Heart left ventricle (tissue), 16 donors: ENCODE measurements around the gene PHLPP1. TPM values are rescaled to one million over a fixed set of nuclear protein-coding genes. Genes with fewer than 3 reads are reported as not detected.

Experiments
- ATAC-seq, 4 donors: fragments of 200-7000 bp; cut with Tn5 transposase; one replicate each; pipeline ENCODE4 v1.9.1; 2020 to 2022; ENCODE audit warnings: moderate library complexity in 4 of 4, mild to moderate bottlenecking in 3 of 4, moderate number of reproducible peaks in 1 of 4
- DNase-seq, 5 donors: peaks; one replicate each; pipeline ENCODE4 v3.0.0-alpha.2; 2020
- H3K27ac ChIP-seq, 12 donors: fragments of 200-600 bp; sonication (generic) in 4 of 12; one replicate each; pipeline versions ENCODE4 v1.5.0 to v1.8.0; 2016 to 2022; ENCODE audit warnings: mild to moderate bottlenecking in 2 of 12
- H3K27me3 ChIP-seq, 9 donors: fragments of 200-600 bp; sonication (generic) in 2 of 9; one replicate each; pipeline versions ENCODE4 v1.5.1 to v1.8.0; 2016 to 2022; ENCODE audit warnings: mild to moderate bottlenecking in 3 of 9
- H3K36me3 ChIP-seq, 9 donors: fragments of 200-600 bp; sonication (generic) in 2 of 9; one replicate each; pipeline versions ENCODE4 v1.5.0 to v1.8.0; 2018 to 2022; ENCODE audit warnings: mild to moderate bottlenecking in 2 of 9
- H3K4me1 ChIP-seq, 12 donors: fragments of 200-600 bp; sonication (generic) in 4 of 12; one replicate each; pipeline versions ENCODE4 v1.5.0 to v1.8.0; 2016 to 2022; ENCODE audit warnings: mild to moderate bottlenecking in 3 of 12
- H3K4me3 ChIP-seq, 12 donors: fragments of 200-600 bp; sonication (generic) in 4 of 12; one replicate each; pipeline versions ENCODE4 v1.5.0 to v1.8.0; 2017 to 2022; ENCODE audit warnings: mild to moderate bottlenecking in 9 of 12, moderate library complexity in 4 of 12
- H3K9me3 ChIP-seq, 12 donors: fragments of 200-600 bp; sonication (generic) in 4 of 12; one replicate each; pipeline versions ENCODE4 v1.5.0 to v1.8.0; 2016 to 2022; ENCODE audit warnings: mild to moderate bottlenecking in 1 of 12
- CTCF ChIP-seq, 12 donors: fragments of 200-600 bp; sonication (generic) in 4 of 12; IDR thresholded peaks; one replicate each; pipeline versions ENCODE4 v1.5.0 to v1.8.0; 2018 to 2022; ENCODE audit warnings: antibody characterized with exemption in 12 of 12, mild to moderate bottlenecking in 5 of 12
- POLR2A ChIP-seq, 2 donors: fragments of 450-650 bp; IDR thresholded peaks; one replicate each; pipeline ENCODE4 v1.6.1; 2017; ENCODE audit warnings: antibody characterized with exemption in 2 of 2, mild to moderate bottlenecking in 2 of 2, moderate library complexity in 2 of 2
- WGBS, 4 donors: extraction: QIAGEN DNeasy Blood & Tissue Kit in 2 of 4; methylation state at CpG; one replicate each; pipeline versions ENCODE4 v1.1.5 to v1.1.7; 2013 to 2018; 5-methylcytosine and 5-hydroxymethylcytosine counted together
- intact Hi-C, 10 donors: fragments of 100-400 bp; cut with DNase I; formaldehyde crosslinking; loops; one replicate each; pipeline versions ENCODE4 v1.11.1 to v1.14.2; 2022
- polyA plus RNA-seq, 2 donors: library from polyadenylated mRNA; stranded (reverse); fragments of 200-250 nt; gene quantifications; one replicate each; pipeline ENCODE4 v1.2.3, GENCODE V29; 2013
- total RNA-seq, 9 donors: library from RNA; depleted of rRNA in 2 of 9; stranded (reverse); fragments of >200 nt in 2 of 9; fragmentation: NEBNext Ultra II Directional in 3 of 9; extraction: Animal tissue kit (Norgen Biotek cat#: 25700) in 3 of 9; gene quantifications; one replicate each; pipeline versions ENCODE4 v1.1.0 to v1.2.4, GENCODE V29; 2016 to 2023
- donor health status: ischemic (EF 13 %, LVEDD 7.1; RV severe dilation, severe dysfunction).
- donor health status: healthy with polysubstance abuse.
- donor health status: DM: no; HTN: yes; CAD: no.
- donor health status: DM: no; HTN: no; CAD: no.
- donor health status: ischemic (EF 25% LVEDD 6.9; RV normal size, moderate dysfunction).
- donor health status: ischemic (EF 25% LVEDD 5.7; RV mildly dilated, moderate dysfunction).
- donor health status: healthy.
- donor health status: DM: yes; HTN: yes; CAD: no.
- donor health status: ischemic (EF 35%, LVEDD 5.7; RV mildly dilated, moderate dysfunction).
- donor health status: nonischemic (EF 11% LVEDD 7.7; RV severe dilation, severe dysfunction).
- donor health status: DM: yes; HTN: yes; CAD: no.
- donor health status: PGD.
- donor health status: ischemic (EF 29% LVEDD 5.4; RV normal size, mild dysfunction).
- donor health status: nonischemic (EF 23%, LVEDD 6.1; RV moderate dilation, normal function).

The PHLPP1 gene
- total and polyA plus RNA-seq, 11 donors = 1.7 to 11.1 (median 6.2) TPM

- ATAC-seq (no peak), DNase-seq (no peak)
- intact Hi-C loops = no loop called here
- Histone ChIP-seq H3K36me3 (peaks cover 0 to 55% (median 7%) of the 10 kb centered on the region in 9 donors), H3K27ac (no peak overlapping the region), H3K4me3 (no peak overlapping the region), H3K4me1 (peaks cover 0 to 6% (median 0%) of the 10 kb centered on the region in 12 donors), H3K27me3 (no peaks in the 10 kb centered on the region), H3K9me3 (no peaks in the 10 kb centered on the region)
- no peak for TF ChIP-seq POLR2A (IDR thresholded peaks at IDR 0.05)
- no peak for TF ChIP-seq CTCF (IDR thresholded peaks at IDR 0.05)
- 94 to 99% (median 95%) methylated on average over 2 of the region's 2 CpGs for WGBS, 4 donors
These were observed 183.0 kb downstream of the PHLPP1 start for GRCh38 chr18:62898359-62898758.

- H3K4me3 ChIP-seq = no peak overlapping the region
- peaks cover 0 to 67% (median 12%) of the 10 kb centered on the region in 9 donors for H3K36me3 ChIP-seq
- intact Hi-C loops = no loop called here
- H3K27me3 ChIP-seq = no peaks in the 10 kb centered on the region
- no peak for TF ChIP-seq POLR2A (IDR thresholded peaks at IDR 0.05)
- no peak for TF ChIP-seq CTCF (IDR thresholded peaks at IDR 0.05)
- ATAC-seq = no peak
- 97 to 99% (median 97%) methylated on average over 5 of the region's 5 CpGs for WGBS, 4 donors
- no peak for DNase-seq
- H3K27ac ChIP-seq = no peak overlapping the region
- no peaks in the 10 kb centered on the region for H3K9me3 ChIP-seq
- H3K4me1 ChIP-seq = peaks cover 0 to 6% (median 0%) of the 10 kb centered on the region in 12 donors
These were observed 184.2 kb downstream of the PHLPP1 start for GRCh38 chr18:62899534-62899933.

GRCh38 chr18:62900132-62900883 lies 185.0 kb downstream of the PHLPP1 start:
- DNase-seq = no peak
- Histone ChIP-seq H3K27ac (no peak overlapping the region), H3K4me3 (no peak overlapping the region), H3K9me3 (no peaks in the 10 kb centered on the region), H3K27me3 (no peaks in the 10 kb centered on the region), H3K36me3 (peaks cover 0 to 68% (median 12%) of the 10 kb centered on the region in 9 donors), H3K4me1 (peaks cover 0 to 6% (median 0%) of the 10 kb centered on the region in 12 donors)
- TF ChIP-seq CTCF (IDR thresholded peaks at IDR 0.05) (no peak), POLR2A (IDR thresholded peaks at IDR 0.05) (no peak)
- ATAC-seq = no peak
- intact Hi-C loops = loop anchor here in 1 of 10 donors (5.0 kb wide), 1 partner anchor 37 kb away; no protein-coding TSS in a partner anchor
- 96 to 97% (median 97%) methylated on average over 7 of the region's 7 CpGs for WGBS, 4 donors

- H3K27me3 ChIP-seq = no peaks in the 10 kb centered on the region
- H3K27ac ChIP-seq = no peak overlapping the region
- H3K9me3 ChIP-seq = no peaks in the 10 kb centered on the region
- ATAC-seq (no peak), DNase-seq (no peak)
- intact Hi-C loops = loop anchor here in 1 of 10 donors (5.0 kb wide), 1 partner anchor 35 kb away; no protein-coding TSS in a partner anchor
- no peak for TF ChIP-seq POLR2A (IDR thresholded peaks at IDR 0.05)
- no peak for TF ChIP-seq CTCF (IDR thresholded peaks at IDR 0.05)
- no peak overlapping the region for H3K4me3 ChIP-seq
- H3K4me1 ChIP-seq = peaks cover 0 to 6% (median 0%) of the 10 kb centered on the region in 12 donors
- WGBS, 4 donors = 64 to 75% (median 69%) methylated on average over 5 of the region's 5 CpGs
- peaks cover 0 to 55% (median 12%) of the 10 kb centered on the region in 9 donors for H3K36me3 ChIP-seq
These were observed 187.4 kb downstream of the PHLPP1 start for GRCh38 chr18:62902776-62903175.
